GM13977 (cell line): ENCODE results near the gene POLR2H.

Experiments used
- DNase-seq: peaks from one replicate; pipeline ENCODE4 v3.0.0; 2012; ENCODE audit warnings: low spot score
- CTCF ChIP-seq: IDR thresholded peaks from 2 replicates; pipeline ENCODE4 v1.5.1; 2012; ENCODE audit warnings: mild to moderate bottlenecking, control low read depth; ENCODE audit not compliant: insufficient read depth; ENCODE audit errors: extremely low read depth, missing control alignments
- in situ Hi-C: fragments of 300-500 bp; cut with MboI; formaldehyde crosslinking; loops from one replicate; pipeline ENCODE4 v1.12.0; 2022; ENCODE audit warnings: low sequenced_read_pairs, low pct_unique_long_range_greater_than_20kb, mixed read lengths, inconsistent platforms; ENCODE audit not compliant: unreplicated experiment

The POLR2H gene

GRCh38 chr3:184355261-184356040 is 6.1 kb upstream of the POLR2H start:
- no peak for TF ChIP-seq CTCF
- no peak for DNase-seq
- in situ Hi-C loops: no loop called here

- in situ Hi-C loops: no loop called here
- no peak for DNase-seq
- TF ChIP-seq CTCF: no peak
Measured at GRCh38 chr3:184357248-184358123, 4.0 kb upstream of the POLR2H start.

- in situ Hi-C loops: no loop called here
- no peak for TF ChIP-seq CTCF
- no peak for DNase-seq
Measured at GRCh38 chr3:184358124-184358767, 3.3 kb upstream of the POLR2H start.

- no peak for DNase-seq
- no peak for TF ChIP-seq CTCF
- in situ Hi-C loops: no loop called here
Measured at GRCh38 chr3:184358921-184359350, 2.6 kb upstream of the POLR2H start.

GRCh38 chr3:184359610-184360009 is 1.9 kb upstream of the POLR2H start:
- TF ChIP-seq CTCF: no peak
- DNase-seq: no peak
- in situ Hi-C loops: no loop called here
